Medulla oblongata (tissue), 1 donor: ENCODE measurements around the gene RNASE11.
"Not testable (repeated sequence)": the region's sequence is repeated elsewhere in the genome, so short reads cannot be mapped to it uniquely, and the experiment has no call there.

Experiments
- DNase-seq: peaks from one replicate; pipeline ENCODE4 v3.0.0-alpha.2; 2015; ENCODE audit errors: extremely low spot score

The RNASE11 gene

DNA sequence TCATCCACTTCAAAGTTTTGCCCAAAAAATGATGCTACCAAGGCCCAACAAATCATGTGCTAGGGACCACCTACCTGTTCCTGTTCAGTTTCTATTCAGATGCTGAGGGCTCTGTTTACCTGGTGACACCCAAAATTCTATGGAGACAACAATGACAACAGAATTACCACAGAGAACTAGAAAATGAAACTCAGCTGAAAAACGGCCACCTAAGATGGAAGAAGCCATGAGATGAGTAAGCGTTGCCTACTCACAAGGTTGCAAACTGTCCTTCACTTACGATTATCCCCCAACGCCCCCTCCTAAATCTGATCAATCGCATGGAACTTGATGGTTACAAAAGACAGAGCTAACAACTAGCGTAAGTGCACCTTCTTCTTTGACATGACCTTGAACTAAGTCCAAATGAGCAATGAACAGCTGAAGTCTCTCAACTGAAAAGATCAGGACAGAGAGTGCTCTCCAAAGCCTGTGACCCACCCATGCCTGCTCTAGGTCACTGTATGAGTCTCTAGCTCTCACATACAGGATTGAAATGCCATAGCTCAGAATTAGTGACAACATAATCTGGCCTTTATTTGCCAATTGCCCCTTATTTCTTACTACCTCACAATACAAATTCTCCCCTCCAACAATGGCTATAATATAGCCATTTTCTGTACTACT is at the start of gene RNASE11:
TSS of gene RNASE11 (minus strand) at position 513 of the 666 bp plus-strand sequence.
- no peak for DNase-seq

DNA sequence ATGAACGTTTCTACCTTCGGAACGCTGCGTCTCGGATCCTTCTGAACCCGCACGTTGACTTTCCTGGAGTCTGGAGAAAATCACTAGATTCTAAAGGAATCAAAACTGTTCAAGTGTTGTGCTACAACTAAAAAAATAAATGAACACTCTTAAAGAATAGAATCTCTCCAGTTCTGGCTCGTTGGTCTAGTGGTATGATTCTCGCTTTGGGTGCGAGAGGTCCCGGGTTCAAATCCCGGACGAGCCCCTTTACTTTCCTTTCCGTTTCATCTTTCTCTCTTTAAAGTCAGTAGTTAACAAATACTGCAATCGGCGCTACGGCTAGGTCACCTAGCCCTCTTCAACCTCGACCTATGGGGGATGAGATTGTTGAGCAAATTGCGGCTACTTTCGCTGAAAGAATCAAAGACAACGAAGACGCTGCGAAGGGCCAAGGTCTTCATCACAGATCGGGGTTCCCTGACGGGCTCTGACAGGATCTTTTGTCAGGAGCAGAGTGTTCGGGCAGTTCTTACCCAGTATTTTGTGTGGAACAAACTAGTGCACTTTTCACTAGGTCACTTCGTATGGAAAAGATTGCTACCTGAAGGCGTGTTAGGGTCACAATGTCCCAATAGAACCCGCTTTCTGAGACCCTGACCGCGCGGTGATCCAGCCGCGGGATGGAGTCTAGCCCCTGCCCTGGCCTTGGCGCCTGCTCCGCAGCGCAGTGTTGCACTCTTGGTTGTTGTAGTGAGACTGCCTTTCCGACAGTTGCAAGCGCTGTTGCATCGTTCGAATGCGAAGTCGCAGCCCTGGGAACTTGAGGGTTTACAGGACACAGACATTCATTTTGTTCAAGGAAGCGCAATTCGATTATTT is 45.3 kb upstream of the RNASE11 start:
- peak; percentile 58 for DNase-seq

DNA sequence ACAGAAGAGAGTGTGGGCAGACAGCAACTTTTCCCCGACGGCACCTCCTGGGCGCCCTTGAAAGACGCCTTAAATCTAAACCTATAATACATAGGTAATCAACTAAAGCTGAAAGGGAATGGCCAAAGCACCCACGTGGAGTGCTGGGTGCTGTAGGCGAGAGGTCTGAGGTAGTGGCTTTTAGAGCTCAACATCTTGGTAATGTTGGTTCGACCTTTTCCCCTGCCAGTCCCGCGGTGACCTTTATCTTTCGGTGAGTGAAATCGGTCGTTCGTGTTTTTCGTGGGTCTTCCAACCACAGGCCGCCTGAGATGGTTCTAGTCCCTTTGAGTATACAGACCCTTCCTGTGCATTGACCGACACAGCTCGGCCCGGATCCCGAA is 44.6 kb upstream of the RNASE11 start:
- no peak for DNase-seq

DNA sequence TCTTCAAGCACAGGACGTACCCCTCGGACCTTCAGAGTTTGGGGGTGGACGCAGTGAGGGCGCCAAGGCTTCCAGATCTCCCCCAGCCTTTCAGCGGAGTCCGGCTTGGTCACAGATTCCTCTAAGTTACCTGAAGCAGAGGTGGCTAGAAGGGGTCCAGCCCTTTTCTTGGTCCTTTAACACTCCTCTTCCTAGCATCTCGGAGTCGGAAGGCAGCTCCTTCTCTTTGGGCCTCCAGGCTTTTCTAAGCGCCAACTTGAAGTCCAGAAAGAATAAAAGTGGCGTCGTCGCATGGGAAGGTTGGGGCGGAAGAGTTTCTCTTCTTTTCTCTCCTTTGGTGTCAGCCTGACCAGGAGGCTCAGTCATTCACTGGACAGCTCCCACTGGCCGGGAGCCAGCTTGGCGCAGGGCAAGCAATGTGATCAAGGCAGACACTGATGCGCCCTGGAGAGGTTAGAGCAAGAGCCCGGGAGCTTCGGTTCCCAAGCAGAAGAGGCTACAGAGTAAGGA is 44.1 kb upstream of the RNASE11 start:
- DNase-seq, result peak; percentile 71

- peak; percentile 67 for DNase-seq
These were observed 43.5 kb upstream of the RNASE11 start for GRCh38 chr14:20631023-20631879.

DNA sequence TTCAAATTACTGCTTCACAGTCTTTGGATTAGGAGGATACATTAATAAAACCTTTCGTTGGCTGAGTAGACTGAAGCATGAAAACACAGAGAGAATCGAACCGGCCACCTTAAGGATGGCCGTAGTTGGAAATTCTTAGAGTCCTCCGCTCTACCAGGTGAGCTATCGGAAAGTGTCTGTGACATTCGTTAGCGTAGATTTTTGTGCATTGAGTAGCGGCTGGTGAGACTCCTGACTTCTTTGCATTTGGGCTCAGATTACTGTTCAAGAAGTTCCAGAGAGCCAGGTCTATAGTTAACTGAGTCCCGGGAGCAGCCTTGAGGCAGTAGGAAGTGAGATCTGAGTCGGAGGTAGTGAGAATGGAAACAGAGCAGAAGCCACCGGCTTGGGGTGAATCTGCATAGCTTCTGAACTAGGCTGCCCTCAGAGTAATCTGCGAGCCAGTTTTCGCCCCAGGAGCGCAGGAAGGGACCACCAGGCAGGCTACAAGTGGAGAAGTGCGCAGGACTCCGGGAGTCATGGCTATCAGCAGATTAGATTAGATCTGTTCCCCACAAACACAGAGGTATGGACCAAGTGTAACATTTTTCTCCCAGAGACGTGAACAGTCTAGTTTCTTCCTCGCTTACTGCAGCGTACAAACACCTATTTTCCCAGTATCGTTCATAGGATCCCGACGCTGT is 42.7 kb upstream of the RNASE11 start:
- DNase-seq, result peak; percentile 44

- DNase-seq, result no peak
These were observed 40.5 kb upstream of the RNASE11 start for GRCh38 chr14:20628063-20628854.

- no peak for DNase-seq
These were observed 39.7 kb upstream of the RNASE11 start for GRCh38 chr14:20627346-20628027.

GRCh38 chr14:20626274-20626673 is 38.5 kb upstream of the RNASE11 start:
- no peak for DNase-seq

- DNase-seq, result peak; percentile 41
These were observed 36.8 kb upstream of the RNASE11 start for GRCh38 chr14:20624495-20625070.

DNA sequence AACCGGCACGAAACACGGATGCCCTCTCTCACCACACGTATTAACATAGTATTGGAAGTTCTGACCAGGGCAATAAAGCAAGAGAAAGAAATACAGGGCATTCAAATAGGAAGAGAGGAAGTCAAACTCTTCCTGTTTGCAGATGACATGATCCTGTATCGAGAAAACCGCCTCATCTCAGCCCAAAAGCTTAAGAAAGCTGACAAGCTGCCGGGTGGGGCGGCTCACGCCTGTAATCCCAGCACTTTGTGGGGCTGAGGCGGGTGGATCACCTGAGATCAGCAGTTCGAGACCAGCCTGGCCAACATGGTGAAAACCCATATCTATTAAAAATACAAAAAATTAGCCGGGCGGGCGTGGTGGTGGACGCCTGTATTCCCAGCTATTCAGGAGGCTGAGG is 36.0 kb upstream of the RNASE11 start:
- DNase-seq, result no peak

GRCh38 chr14:20622816-20623291 is 35.1 kb upstream of the RNASE11 start:
- DNase-seq, result no peak

DNA sequence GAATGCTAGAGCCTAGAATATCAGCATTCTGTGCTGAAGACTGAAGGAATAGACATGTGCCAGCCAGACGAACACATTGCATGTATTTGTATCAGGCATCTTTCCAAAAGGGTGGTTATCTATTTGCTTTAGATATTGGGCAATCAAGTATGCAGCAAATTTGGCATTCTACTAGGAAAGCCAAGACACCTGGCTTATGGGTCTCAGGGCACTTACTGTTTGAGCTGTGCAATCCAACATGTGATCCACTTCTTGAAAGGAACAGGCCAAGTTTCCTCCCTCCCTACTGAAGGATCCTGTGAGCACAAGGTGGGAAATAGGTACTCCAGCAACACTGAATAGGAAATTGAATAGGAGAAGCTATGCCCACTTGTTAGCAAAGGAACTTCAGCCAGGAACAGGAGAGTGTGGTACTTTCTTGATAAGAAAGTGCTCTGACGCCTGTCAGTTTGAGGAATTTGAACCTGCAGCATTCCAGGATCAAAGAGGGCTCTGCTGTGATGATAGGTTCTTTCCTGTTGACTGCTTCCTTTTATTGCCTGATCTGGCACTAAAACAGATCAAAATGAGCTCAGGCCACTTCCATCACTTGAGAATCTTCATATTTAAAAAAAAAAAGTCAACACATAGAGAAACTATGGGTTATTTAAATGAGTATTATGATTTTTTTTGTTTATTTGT is 33.1 kb upstream of the RNASE11 start:
- no peak for DNase-seq

DNA sequence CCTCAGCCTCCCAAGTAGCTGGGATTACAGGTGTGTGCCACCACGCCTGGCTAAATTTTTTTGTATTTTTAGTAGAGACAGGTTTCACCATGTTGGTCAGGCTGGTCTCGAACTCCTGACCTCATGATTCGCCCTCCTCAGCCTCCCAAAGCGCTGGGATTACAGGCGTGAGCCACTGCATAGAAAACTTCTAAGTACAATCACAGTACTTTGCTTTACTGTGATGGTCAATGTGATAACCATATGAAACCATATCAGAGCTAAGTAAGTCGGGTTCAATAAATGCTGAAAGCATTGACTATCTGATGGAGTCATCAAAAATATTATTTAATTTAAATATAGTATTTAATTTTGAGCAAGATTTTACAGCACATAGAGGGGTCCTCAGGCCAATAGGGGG is 31.9 kb upstream of the RNASE11 start:
- DNase-seq, result not testable (repeated sequence)

DNA sequence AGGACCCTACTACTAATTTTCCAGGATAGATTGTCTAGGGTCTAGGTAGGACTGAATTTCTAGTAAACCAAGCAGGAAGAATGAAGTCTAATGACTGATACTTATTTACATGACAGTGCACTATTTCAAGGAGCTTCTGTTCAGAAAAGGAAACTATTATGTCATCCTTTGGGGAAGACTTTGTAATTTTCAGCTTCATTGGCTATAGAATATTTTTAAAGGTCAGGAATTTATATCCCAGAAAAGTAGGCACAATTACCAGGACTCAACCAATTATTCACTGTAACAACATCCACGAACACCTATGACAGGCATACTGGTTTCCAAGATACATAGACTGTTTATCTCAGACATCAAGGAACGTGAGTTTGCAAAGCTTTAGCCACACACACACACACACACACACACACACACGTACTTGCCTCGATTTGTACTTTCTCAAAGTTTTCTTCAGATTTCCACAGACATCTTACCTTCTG is 30.5 kb upstream of the RNASE11 start:
- no peak for DNase-seq

GRCh38 chr14:20617138-20618003 is 29.6 kb upstream of the RNASE11 start:
- DNase-seq, result no peak

DNA sequence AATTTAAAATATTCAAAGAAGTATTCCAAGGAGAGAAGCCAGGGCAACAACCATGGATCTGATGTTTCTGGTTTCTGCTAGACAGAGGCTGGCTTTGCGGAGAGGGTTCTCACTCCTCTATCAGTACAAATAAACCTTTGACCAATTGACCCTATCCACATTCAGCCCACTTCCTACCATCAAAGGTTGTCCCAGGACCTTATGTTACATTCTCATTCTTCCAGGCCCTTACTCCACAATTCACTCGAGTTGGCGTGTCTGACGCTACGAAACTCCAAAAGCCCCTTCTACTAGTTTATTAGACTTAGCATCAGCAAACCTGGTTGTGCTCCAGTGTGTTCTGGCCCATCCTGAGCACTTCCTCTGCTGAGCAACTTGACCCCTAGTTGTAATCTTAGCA is 28.2 kb upstream of the RNASE11 start:
- DNase-seq, result no peak
